Measurements from ENCODE around the gene ERN1. TPM values are rescaled to one million over a fixed set of nuclear protein-coding genes. Genes with fewer than 3 reads are reported as not detected.

The ERN1 gene
- total and polyA plus RNA-seq, 2 of the 13 experiments (the other 11 are each of a cell fraction or from before 2014, with no cell fraction given), result 6.0 to 12.7 TPM

GRCh38 chr17:64150237-64151015 is 20.5 kb upstream of the ERN1 start (continued):
- TF ChIP-seq MYPOP (CRISPR knock-in tag; IDR thresholded peaks at IDR 0.05) (peak; percentile 94), ELF1 (CRISPR knock-in tag; IDR thresholded peaks at IDR 0.05) (peak; percentile 74), SIX4 (CRISPR knock-in tag; IDR thresholded peaks at IDR 0.05) (peak; percentile 92), CREM (IDR thresholded peaks at IDR 0.05) (peak; percentile 89), CREM (CRISPR knock-in tag; IDR thresholded peaks at IDR 0.05) (no peak), PAX8 (CRISPR knock-in tag; IDR thresholded peaks at IDR 0.05; ENCODE audit: borderline replicate concordance) (0 out of 2 replicates have a peak, but pooled peaks have one; percentile 58), NRL (CRISPR knock-in tag; IDR thresholded peaks at IDR 0.05; ENCODE audit: borderline replicate concordance) (peak; percentile 79; the same call in 1 of the 2 replicates), SMYD3 (CRISPR knock-in tag; IDR thresholded peaks at IDR 0.05) (0 out of 2 replicates have a peak, but pooled peaks have one; percentile 48), GTF3A (CRISPR knock-in tag; conservative IDR thresholded peaks at IDR 0.05) (0 out of 2 replicates have a peak, but pooled peaks have one; percentile 31), GPN1 (CRISPR knock-in tag; IDR thresholded peaks at IDR 0.05; ENCODE audit: borderline replicate concordance) (no peak), ZNF879 (CRISPR knock-in tag; IDR thresholded peaks at IDR 0.05) (no peak), SATB2 (CRISPR knock-in tag; IDR thresholded peaks at IDR 0.05) (0 out of 2 replicates have a peak, but pooled peaks have one; percentile 86), ZNF333 (CRISPR knock-in tag; IDR thresholded peaks at IDR 0.05; ENCODE audit: borderline replicate concordance) (no peak; the same call in 1 of the 2 replicates), TP53 (CRISPR knock-in tag; conservative IDR thresholded peaks at IDR 0.05) (peak; percentile 92; the same call in 1 of the 2 replicates), MXI1 (IDR thresholded peaks at IDR 0.05; ENCODE audit: borderline replicate concordance, low read depth, low read length) (0 out of 3 replicates have a peak, but pooled peaks have one; percentile 69), GTF2F1 (IDR thresholded peaks at IDR 0.05; ENCODE audit: low read length) (no peak), TAF15 (IDR thresholded peaks at IDR 0.05; ENCODE audit: low read depth, low read length, poor library complexity, severe bottlenecking) (no peak), ZBTB37 (CRISPR knock-in tag; IDR thresholded peaks at IDR 0.05) (no peak), RAD51 (IDR thresholded peaks at IDR 0.05; ENCODE audit: borderline replicate concordance) (no peak), FOXC1 (CRISPR knock-in tag; IDR thresholded peaks at IDR 0.05; ENCODE audit: borderline replicate concordance) (peak; percentile 61; the same call in 1 of the 2 replicates), ARID3A (IDR thresholded peaks at IDR 0.05; ENCODE audit: low read depth, low read length) (no peak; the same call in 1 of the 2 replicates), DMTF1 (CRISPR knock-in tag; IDR thresholded peaks at IDR 0.05) (no peak), JUN (CRISPR knock-in tag; IDR thresholded peaks at IDR 0.05) (peak; percentile 77), ZNF160 (CRISPR knock-in tag; IDR thresholded peaks at IDR 0.05) (peak; percentile 79; the same call in 1 of the 2 replicates)

All from HepG2 (cell line).